GM12878 (cell line): Measurements from ENCODE around the gene GINS1. TPM values are rescaled to one million over a fixed set of nuclear protein-coding genes. Genes with fewer than 3 reads are reported as not detected.

Source experiments
- CREM ChIP-seq: IDR thresholded peaks from 2 replicates; pipeline ENCODE4 v1.6.1; 2014; ENCODE audit warnings: antibody characterized with exemption, low read depth
- CTCF ChIP-seq, 3 experiments: IDR thresholded peaks in 2 of 3; conservative IDR thresholded peaks in 1 of 3; 2 replicates each; pipeline ENCODE4 v1.5.1; 2011; ENCODE audit warnings: low read depth in 3 of 3, low read length in 3 of 3, mild to moderate bottlenecking in 3 of 3, control low read depth in 2 of 3, moderate library complexity in 2 of 3, inconsistent platforms in 1 of 3, mixed read lengths in 1 of 3; ENCODE audit not compliant: control insufficient read depth in 2 of 3, insufficient read depth in 1 of 3; ENCODE audit errors: extremely low read depth in 1 of 3
- ETV6 ChIP-seq, 2 experiments: fragments of 450-650 bp in 1 of 2; IDR thresholded peaks in 1 of 2; conservative IDR thresholded peaks in 1 of 2; 2 replicates each; pipeline ENCODE4 v1.6.1; 2014; ENCODE audit warnings: antibody characterized with exemption in 1 of 2, borderline replicate concordance in 1 of 2, low read depth in 1 of 2, mild to moderate bottlenecking in 1 of 2, moderate library complexity in 1 of 2
- GATAD2B ChIP-seq: fragments of 450-650 bp; conservative IDR thresholded peaks from 2 replicates; pipeline ENCODE4 v1.6.1; 2017; ENCODE audit warnings: low read depth, mild to moderate bottlenecking, moderate library complexity
- MTA3 ChIP-seq: IDR thresholded peaks from 2 replicates; pipeline ENCODE4 v1.6.1; 2012; ENCODE audit warnings: low read length, inconsistent platforms, borderline replicate concordance
- RAD21 ChIP-seq: IDR thresholded peaks from 2 replicates; pipeline ENCODE4 v1.6.1; 2011; ENCODE audit warnings: mild to moderate bottlenecking, low read depth, low read length, moderate library complexity; ENCODE audit not compliant: insufficient read depth
- SREBF2 ChIP-seq: IDR thresholded peaks from 2 replicates; pipeline ENCODE4 v1.6.1; 2012; ENCODE audit warnings: mild to moderate bottlenecking, low read length
- SUZ12 ChIP-seq: fragments of 200-600 bp; sonication (generic); IDR thresholded peaks from one replicate; pipeline ENCODE4 v1.6.1; 2018; ENCODE audit warnings: antibody characterized with exemption, mild to moderate bottlenecking; ENCODE audit not compliant: unreplicated experiment
- YY1 ChIP-seq: IDR thresholded peaks from 2 replicates; pipeline ENCODE4 v1.6.1; 2011; ENCODE audit warnings: low read depth, mild to moderate bottlenecking, low read length
- ZNF207 ChIP-seq: fragments of 450-650 bp; IDR thresholded peaks from 2 replicates; pipeline ENCODE4 v1.6.1; 2014; ENCODE audit warnings: antibody characterized with exemption, mild to moderate bottlenecking, borderline replicate concordance
- ZNF622 ChIP-seq: fragments of 450-650 bp; IDR thresholded peaks from 2 replicates; pipeline ENCODE4 v1.6.1; 2017; ENCODE audit warnings: mild to moderate bottlenecking, inconsistent platforms
- polyA plus RNA-seq, 11 experiments: library from polyadenylated mRNA; depleted of rRNA in 4 of 11; unstranded in 6 of 11; stranded (reverse) in 5 of 11; fragments of >200 nt; fragmentation: Nextera tagmentation in 4 of 11; fragmentation: Illumina TruSeq in 1 of 11; extraction: Ambion mirVana in 4 of 11; extraction: Trizol in 1 of 11; gene quantifications; 1 replicate in 1 of 11; 2 replicates in 10 of 11; pipeline versions ENCODE4 v1.2.1 to v1.2.3, GENCODE V29; 2011 to 2016; ENCODE audit warnings: inconsistent platforms in 2 of 11, missing spikeins in 2 of 11, low read depth in 1 of 11
- total RNA-seq, 4 experiments: library from RNA; depleted of rRNA in 3 of 4; stranded (reverse); fragments of >200 nt in 3 of 4; fragmentation: Illumina TruSeq in 1 of 4; extraction: Trizol in 1 of 4; gene quantifications; 2 replicates each; pipeline versions ENCODE4 v1.2.1 to v1.2.3, GENCODE V29; 2013 to 2021
- TF ChIP-seq, protein P1 (sequence below): fragments of 450-650 bp; IDR thresholded peaks from 2 replicates; pipeline ENCODE4 v1.6.1; 2017; ENCODE audit warnings: mild to moderate bottlenecking, moderate library complexity
- TF ChIP-seq, protein P2 (sequence below): fragments of 450-650 bp; IDR thresholded peaks from 2 replicates; pipeline ENCODE4 v1.6.1; 2018; ENCODE audit warnings: mild to moderate bottlenecking, low read depth, moderate library complexity; ENCODE audit not compliant: partially characterized antibody
- TF ChIP-seq, protein P3 (sequence below): fragments of 450-650 bp; IDR thresholded peaks from 2 replicates; pipeline ENCODE4 v1.6.1; 2016; ENCODE audit warnings: mild to moderate bottlenecking, moderate library complexity, borderline replicate concordance

Gene GINS1
- total and polyA plus RNA-seq, 10 of the 15 experiments (the other 5 are each of a cell fraction or from before 2014, with no cell fraction given): 13.0 to 44.6 (median 30.3) TPM

DNA sequence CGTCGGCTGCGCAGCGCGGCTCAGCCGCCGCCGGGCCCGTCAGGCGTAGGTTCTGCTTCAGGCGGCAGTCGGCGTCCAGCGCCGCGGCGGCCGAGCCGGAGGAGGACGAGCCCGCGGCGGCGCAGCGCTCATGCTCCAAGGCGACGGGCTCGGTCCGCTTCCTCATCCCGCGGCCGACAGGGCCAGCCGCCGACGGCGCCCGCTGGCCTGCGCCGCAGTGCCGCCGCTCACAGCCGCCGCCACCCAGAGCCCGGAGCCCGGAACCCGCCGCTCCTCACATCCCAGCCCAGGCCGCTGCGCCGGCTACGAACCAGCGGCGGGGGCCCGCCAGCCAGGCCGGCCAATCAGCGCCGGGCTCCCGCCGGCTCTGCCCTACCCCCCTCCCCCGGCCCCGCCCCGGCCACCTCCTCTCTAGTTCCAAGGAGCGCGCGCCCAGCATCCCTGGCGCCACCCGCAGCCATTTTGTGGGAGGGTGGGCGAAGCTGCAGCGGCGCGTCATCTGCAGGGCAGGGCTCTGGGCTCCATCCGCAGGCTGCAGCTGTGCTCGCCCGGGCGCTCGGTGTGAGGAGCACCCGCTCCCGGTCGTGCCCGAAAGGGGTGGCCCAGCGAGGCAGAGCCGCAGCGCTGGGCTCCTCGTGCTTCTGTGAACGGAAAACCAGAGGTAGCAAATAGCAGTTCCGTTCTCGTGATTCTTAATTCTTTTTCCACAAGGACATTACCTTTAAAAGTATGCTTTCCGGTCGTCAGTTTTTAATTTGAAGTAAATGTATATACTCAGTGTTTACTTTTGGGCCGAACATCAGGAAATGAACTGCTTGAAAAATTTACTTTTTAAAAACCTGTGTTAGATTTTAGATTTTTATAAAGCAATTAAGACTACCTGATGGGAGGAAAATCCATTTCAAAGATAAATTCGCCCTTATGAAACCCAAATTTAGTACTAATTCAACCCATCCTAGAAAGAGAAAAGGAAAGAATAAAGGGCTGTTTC, 16.6 kb upstream of the GINS1 start, which contains the start of gene ABHD12 (continued):
- peak; percentile 77; the same call in 1 of the 2 replicates for TF ChIP-seq GATAD2B
- TF ChIP-seq, protein P1, sequence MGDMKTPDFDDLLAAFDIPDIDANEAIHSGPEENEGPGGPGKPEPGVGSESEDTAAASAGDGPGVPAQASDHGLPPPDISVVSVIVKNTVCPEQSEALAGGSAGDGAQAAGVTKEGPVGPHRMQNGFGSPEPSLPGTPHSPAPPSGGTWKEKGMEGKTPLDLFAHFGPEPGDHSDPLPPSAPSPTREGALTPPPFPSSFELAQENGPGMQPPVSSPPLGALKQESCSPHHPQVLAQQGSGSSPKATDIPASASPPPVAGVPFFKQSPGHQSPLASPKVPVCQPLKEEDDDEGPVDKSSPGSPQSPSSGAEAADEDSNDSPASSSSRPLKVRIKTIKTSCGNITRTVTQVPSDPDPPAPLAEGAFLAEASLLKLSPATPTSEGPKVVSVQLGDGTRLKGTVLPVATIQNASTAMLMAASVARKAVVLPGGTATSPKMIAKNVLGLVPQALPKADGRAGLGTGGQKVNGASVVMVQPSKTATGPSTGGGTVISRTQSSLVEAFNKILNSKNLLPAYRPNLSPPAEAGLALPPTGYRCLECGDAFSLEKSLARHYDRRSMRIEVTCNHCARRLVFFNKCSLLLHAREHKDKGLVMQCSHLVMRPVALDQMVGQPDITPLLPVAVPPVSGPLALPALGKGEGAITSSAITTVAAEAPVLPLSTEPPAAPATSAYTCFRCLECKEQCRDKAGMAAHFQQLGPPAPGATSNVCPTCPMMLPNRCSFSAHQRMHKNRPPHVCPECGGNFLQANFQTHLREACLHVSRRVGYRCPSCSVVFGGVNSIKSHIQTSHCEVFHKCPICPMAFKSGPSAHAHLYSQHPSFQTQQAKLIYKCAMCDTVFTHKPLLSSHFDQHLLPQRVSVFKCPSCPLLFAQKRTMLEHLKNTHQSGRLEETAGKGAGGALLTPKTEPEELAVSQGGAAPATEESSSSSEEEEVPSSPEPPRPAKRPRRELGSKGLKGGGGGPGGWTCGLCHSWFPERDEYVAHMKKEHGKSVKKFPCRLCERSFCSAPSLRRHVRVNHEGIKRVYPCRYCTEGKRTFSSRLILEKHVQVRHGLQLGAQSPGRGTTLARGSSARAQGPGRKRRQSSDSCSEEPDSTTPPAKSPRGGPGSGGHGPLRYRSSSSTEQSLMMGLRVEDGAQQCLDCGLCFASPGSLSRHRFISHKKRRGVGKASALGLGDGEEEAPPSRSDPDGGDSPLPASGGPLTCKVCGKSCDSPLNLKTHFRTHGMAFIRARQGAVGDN: peak; percentile 74; the same call in 1 of the 2 replicates
- TF ChIP-seq, protein P2, sequence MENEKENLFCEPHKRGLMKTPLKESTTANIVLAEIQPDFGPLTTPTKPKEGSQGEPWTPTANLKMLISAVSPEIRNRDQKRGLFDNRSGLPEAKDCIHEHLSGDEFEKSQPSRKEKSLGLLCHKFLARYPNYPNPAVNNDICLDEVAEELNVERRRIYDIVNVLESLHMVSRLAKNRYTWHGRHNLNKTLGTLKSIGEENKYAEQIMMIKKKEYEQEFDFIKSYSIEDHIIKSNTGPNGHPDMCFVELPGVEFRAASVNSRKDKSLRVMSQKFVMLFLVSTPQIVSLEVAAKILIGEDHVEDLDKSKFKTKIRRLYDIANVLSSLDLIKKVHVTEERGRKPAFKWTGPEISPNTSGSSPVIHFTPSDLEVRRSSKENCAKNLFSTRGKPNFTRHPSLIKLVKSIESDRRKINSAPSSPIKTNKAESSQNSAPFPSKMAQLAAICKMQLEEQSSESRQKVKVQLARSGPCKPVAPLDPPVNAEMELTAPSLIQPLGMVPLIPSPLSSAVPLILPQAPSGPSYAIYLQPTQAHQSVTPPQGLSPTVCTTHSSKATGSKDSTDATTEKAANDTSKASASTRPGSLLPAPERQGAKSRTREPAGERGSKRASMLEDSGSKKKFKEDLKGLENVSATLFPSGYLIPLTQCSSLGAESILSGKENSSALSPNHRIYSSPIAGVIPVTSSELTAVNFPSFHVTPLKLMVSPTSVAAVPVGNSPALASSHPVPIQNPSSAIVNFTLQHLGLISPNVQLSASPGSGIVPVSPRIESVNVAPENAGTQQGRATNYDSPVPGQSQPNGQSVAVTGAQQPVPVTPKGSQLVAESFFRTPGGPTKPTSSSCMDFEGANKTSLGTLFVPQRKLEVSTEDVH: no peak
- TF ChIP-seq YY1: peak; percentile 96
- TF ChIP-seq ZNF207: no peak; the same call in 1 of the 2 replicates
- no peak for TF ChIP-seq SREBF2
- TF ChIP-seq SUZ12: no peak
- no peak for TF ChIP-seq RAD21
- no peak for TF ChIP-seq MTA3
- 0 out of 6 replicates have a peak, but pooled peaks of 1 of the 3 experiments have one; percentile 1 for TF ChIP-seq CTCF (IDR thresholded peaks at IDR 0.05 in 2 of 3, conservative IDR thresholded peaks at IDR 0.05 in 1 of 3; ENCODE audit: control insufficient read depth in 2 of 3, extremely low read depth in 1 of 3, insufficient read depth in 1 of 3, low read depth in 3 of 3, low read length in 3 of 3)
- TF ChIP-seq, protein P3, sequence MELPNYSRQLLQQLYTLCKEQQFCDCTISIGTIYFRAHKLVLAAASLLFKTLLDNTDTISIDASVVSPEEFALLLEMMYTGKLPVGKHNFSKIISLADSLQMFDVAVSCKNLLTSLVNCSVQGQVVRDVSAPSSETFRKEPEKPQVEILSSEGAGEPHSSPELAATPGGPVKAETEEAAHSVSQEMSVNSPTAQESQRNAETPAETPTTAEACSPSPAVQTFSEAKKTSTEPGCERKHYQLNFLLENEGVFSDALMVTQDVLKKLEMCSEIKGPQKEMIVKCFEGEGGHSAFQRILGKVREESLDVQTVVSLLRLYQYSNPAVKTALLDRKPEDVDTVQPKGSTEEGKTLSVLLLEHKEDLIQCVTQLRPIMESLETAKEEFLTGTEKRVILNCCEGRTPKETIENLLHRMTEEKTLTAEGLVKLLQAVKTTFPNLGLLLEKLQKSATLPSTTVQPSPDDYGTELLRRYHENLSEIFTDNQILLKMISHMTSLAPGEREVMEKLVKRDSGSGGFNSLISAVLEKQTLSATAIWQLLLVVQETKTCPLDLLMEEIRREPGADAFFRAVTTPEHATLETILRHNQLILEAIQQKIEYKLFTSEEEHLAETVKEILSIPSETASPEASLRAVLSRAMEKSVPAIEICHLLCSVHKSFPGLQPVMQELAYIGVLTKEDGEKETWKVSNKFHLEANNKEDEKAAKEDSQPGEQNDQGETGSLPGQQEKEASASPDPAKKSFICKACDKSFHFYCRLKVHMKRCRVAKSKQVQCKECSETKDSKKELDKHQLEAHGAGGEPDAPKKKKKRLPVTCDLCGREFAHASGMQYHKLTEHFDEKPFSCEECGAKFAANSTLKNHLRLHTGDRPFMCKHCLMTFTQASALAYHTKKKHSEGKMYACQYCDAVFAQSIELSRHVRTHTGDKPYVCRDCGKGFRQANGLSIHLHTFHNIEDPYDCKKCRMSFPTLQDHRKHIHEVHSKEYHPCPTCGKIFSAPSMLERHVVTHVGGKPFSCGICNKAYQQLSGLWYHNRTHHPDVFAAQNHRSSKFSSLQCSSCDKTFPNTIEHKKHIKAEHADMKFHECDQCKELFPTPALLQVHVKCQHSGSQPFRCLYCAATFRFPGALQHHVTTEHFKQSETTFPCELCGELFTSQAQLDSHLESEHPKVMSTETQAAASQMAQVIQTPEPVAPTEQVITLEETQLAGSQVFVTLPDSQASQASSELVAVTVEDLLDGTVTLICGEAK: peak; percentile 57; the same call in 1 of the 2 replicates
- no peak for TF ChIP-seq ETV6 (conservative IDR thresholded peaks at IDR 0.05 in 1 of 2, IDR thresholded peaks at IDR 0.05 in 1 of 2; ENCODE audit: borderline replicate concordance in 1 of 2, low read depth in 1 of 2)
- TF ChIP-seq ZNF622: no peak
- TF ChIP-seq CREM: peak; percentile 83
